HG03060 (cell line): ENCODE measurements around the gene NUDT9.
A peak's percentile ranks its signal among the peaks of the same experiment; 100 is the strongest.
"Not testable (repeated sequence)": the region's sequence is repeated elsewhere in the genome, so short reads cannot be mapped to it uniquely, and the experiment has no call there.

Experiments
- ATAC-seq: cut with Tn5 transposase; IDR thresholded peaks from one replicate; pipeline ENCODE4 v1.9.1; 2021; ENCODE audit warnings: low read depth, moderate number of reproducible peaks; ENCODE audit not compliant: unreplicated experiment

Gene NUDT9, protein sequence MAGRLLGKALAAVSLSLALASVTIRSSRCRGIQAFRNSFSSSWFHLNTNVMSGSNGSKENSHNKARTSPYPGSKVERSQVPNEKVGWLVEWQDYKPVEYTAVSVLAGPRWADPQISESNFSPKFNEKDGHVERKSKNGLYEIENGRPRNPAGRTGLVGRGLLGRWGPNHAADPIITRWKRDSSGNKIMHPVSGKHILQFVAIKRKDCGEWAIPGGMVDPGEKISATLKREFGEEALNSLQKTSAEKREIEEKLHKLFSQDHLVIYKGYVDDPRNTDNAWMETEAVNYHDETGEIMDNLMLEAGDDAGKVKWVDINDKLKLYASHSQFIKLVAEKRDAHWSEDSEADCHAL

GRCh38 chr4:87422104-87423052, at the start of gene NUDT9:
Gene NUDT9 (plus strand): TSS chr4:87422573. CDS start chr4:87422906, 333 bp downstream.
- peak; percentile 51 for ATAC-seq

DNA sequence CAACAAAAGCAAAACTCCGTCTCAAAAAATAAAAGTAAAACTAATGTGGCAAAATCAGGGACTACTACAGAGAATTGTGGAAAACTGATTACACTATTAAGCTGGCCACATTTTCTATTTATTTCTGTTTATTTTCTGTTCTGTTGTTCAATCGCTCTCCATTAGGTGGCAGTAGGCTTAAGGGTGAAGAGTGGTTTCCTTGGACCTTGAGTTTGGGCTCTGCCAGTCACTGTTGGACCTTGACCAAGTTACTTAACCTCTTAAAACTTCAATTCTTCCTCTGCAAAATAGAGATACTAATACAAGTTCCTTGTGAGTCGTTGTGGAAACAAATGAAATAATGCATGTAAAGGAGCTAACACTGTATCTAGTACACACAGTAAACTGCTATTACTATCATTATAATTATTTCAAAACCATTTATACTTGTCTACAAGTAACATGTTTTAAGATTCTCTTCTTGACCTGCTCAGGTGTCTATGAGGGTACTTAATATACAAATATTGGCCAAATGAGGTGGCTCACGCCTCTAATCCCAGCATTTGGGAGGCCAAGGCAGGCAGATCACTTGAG, 46.6 kb upstream of the NUDT9 start:
- ATAC-seq: no peak

DNA sequence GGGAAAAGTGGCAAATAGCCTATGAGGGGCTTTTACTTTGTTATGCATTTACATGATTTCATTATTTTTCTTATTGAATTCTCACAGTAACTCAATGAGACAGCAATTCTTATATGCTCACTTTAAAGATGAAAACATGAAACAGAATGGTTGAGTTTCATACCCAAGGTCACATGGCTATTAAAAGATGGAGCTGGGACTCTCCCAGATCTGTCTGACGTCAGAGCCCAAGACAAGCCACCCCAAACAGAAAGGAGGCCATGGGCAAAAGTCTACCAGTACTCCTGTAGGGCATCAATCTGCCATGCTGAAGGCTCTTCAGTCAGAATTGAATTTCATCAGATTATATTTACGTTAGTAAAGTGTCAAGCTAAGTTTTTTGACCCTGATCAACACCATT, 44.6 kb upstream of the NUDT9 start:
- ATAC-seq: no peak

DNA sequence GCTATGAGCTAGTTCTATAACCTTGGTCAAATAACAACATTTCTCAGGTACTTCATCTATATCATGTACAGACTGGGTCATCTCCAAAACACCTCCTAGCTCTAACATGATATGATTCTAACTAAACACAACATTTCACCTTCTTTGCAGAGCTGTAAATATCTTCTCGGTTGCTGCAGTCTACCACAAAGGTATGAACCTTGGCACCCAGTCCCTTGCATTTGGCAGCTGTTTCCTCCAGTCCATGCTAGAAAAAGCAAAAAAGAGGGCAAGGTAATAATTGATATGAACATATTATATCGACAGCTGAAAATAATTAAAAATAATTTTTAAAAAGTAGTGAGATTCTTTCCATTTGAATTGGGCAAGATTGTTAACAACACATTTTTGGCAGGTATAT, 40.3 kb upstream of the NUDT9 start:
- ATAC-seq: no peak

GRCh38 chr4:87382931-87383330, 39.4 kb upstream of the NUDT9 start:
- ATAC-seq: no peak

- not testable (repeated sequence) for ATAC-seq
Measured at GRCh38 chr4:87384466-87385132, 37.8 kb upstream of the NUDT9 start.

DNA sequence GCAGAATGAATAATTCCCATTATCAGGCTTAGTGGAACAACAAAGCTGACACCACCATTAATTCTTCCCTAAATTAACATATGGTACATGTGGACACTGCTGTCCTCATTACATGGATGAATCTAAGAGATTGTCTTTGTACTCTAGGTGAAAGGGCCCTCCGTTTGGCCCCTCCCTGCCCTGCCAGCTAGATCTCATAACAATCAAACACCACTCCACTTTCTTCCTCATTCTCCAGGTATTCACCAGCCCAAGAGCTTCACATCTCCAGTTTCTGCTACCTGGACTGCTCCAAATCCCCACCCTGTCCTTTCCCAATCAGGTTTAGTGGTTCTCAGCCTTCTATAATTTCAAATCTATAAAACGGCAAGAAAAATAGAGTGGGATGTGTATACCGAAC, 35.1 kb upstream of the NUDT9 start:
- no peak for ATAC-seq

GRCh38 chr4:87388901-87389300, 33.5 kb upstream of the NUDT9 start:
- no peak for ATAC-seq

DNA sequence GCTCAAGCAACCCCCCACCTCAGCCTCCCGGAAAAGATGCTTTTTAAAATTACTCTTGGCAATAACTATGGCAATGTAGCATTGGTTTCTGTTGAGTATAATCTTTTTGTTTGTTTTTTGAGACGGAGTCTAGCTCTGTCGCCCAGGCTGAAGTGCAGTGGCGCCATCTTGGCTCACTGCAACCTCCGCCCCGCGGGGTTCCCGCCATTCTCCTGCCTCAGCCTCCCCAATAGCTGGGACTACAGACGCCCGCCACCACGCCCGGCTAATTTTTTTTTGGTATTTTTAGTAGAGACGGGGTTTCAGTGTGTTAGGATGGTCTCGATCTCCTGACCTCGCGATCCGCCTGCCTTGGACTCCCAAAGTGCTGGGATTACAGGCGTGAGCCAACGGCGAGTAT, 32.3 kb upstream of the NUDT9 start:
- not testable (repeated sequence) for ATAC-seq

- no peak for ATAC-seq
Measured at GRCh38 chr4:87390551-87390890, 31.9 kb upstream of the NUDT9 start.

DNA sequence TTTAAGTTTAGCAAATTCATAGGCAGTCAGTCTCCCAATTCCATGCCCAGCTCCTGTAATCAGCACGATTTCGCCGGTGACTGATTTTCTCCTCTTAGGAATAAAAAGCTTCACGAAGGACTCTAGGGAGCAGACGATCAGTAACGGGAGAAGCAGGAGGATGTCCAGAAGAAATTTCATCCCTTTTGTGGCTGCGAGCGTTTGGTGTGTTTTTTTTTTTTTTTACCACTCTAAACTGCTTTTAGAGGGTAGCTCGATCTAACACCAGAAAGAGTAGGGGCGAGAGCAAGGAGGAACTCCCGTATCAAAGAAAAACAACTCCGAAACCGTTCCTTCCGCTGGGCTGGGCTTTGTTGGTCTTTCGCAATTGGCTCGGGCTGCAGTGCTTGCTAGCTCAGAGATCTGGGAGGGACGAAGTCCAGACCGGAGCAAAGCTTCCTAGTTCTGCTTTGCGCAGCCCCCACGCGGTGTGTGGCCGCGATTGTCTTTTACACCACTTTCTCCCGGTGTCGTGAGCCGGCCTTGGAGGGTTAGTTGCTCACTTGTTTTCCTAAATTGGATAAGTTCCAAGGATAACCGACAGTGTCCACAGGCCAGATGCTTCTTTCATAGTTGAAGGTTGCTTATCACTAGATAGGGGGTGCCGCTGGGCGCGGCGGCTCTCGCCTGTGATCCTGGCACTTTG, 31.3 kb upstream of the NUDT9 start, which contains the start of gene HSD17B11:
HSD17B11 (minus strand) TSS at position 298 of the 685 bp plus-strand sequence; CDS start at position 180, 118 bp downstream.
- peak; percentile 100 for ATAC-seq

DNA sequence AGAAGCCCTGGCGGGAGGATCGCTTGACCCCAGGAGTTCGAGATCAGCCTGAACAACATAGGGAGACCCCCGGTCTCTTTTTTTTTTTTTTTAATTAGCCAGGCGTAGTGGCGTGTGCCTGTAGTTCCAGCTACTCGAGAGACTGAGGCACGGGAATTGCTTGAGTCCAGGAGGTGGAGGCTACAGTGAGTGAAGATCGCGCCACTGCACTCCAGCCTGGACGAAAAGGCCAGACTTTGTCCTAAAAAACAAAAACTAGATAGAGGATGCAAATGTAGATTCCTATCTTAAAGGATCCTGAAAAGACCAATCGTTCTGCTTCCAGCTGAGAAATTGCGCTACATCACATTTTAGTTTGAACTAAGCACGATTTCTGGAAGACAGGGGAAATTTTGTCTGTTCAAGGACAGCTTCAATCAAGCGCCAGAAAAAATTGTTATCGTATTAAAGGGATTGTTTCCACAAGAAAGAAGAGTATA, 30.8 kb upstream of the NUDT9 start:
- ATAC-seq: no peak

DNA sequence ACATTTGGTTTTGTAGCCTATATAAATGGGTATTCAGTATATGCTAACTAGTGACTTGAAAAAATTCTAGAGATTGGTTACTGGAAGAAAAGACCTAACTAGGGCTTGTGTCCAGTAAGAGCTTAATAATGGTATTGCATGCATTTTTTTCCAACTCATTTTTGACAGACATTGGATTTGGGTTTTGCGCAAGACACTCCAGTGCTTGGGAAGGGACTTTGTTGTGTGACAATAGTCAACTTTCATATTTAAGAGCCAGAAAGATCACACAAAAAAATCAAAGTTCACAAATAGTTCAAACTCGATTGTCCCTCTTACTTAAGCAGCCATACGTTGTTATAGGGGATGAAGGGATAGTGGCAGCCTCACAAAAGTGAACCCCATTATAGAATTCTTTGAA, 30.2 kb upstream of the NUDT9 start:
- no peak for ATAC-seq

- ATAC-seq: not testable (repeated sequence)
Measured at GRCh38 chr4:87395073-87395472, 27.3 kb upstream of the NUDT9 start.

- not testable (repeated sequence) for ATAC-seq
Measured at GRCh38 chr4:87395851-87396250, 26.5 kb upstream of the NUDT9 start.

DNA sequence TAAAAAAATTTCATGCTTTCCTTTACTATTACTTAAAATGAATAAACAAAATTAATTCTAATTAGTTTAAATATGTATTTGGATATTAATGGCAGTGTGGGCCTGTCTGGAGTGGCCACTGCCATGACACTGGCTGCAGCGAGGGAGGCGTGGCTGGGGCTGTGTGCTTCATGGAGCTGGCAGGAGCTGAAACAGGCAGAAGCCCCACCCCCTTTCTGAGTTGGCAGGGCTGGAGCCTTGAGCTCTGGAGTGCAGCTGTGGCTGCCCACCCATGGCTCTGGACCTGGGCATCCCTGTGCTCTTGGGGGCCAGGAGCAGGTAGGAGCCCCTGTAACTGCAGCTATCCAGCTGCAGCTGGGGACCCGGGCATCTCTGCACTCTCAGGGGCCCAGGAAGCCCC, 23.2 kb upstream of the NUDT9 start:
- ATAC-seq: no peak

- no peak for ATAC-seq
Measured at GRCh38 chr4:87399954-87400353, 22.4 kb upstream of the NUDT9 start.

GRCh38 chr4:87403732-87404131, 18.6 kb upstream of the NUDT9 start:
- not testable (repeated sequence) for ATAC-seq

- no peak for ATAC-seq
Measured at GRCh38 chr4:87405211-87405820, 17.1 kb upstream of the NUDT9 start.
